EH (cell line): ENCODE measurements around the gene NUDT9.
"Not testable (repeated sequence)": the region's sequence is repeated elsewhere in the genome, so short reads cannot be mapped to it uniquely, and the experiment has no call there.

Source experiments
- DNase-seq: peaks from one replicate; pipeline ENCODE4 v3.0.0-alpha.2; 2015; ENCODE audit warnings: low read depth

The NUDT9 gene

GRCh38 chr4:87409420-87409939 lies 12.9 kb upstream of the NUDT9 start:
- DNase-seq, result no peak

- no peak for DNase-seq
Observed at GRCh38 chr4:87410157-87410556, 12.2 kb upstream of the NUDT9 start.

GRCh38 chr4:87410679-87411078 lies 11.7 kb upstream of the NUDT9 start:
- DNase-seq, result peak; percentile 34

GRCh38 chr4:87414816-87415215 lies 7.6 kb upstream of the NUDT9 start:
- no peak for DNase-seq

GRCh38 chr4:87416965-87417364 lies 5.4 kb upstream of the NUDT9 start:
- DNase-seq, result no peak

GRCh38 chr4:87418410-87418809 lies 4.0 kb upstream of the NUDT9 start:
- not testable (repeated sequence) for DNase-seq

GRCh38 chr4:87419578-87420249 lies 2.7 kb upstream of the NUDT9 start:
- no peak for DNase-seq

- DNase-seq, result no peak
Observed at GRCh38 chr4:87420276-87420830, 2.0 kb upstream of the NUDT9 start.

GRCh38 chr4:87423317-87424098 lies 1.1 kb downstream of the NUDT9 start:
- DNase-seq, result peak; percentile 24

GRCh38 chr4:87424099-87424543 lies 1.7 kb downstream of the NUDT9 start:
- not testable (repeated sequence) for DNase-seq

- no peak for DNase-seq
Observed at GRCh38 chr4:87425711-87426110, 3.3 kb downstream of the NUDT9 start.

GRCh38 chr4:87426865-87427517 lies 4.6 kb downstream of the NUDT9 start:
- DNase-seq, result no peak

GRCh38 chr4:87427518-87427868 lies 5.1 kb downstream of the NUDT9 start:
- no peak for DNase-seq

- DNase-seq, result no peak
Observed at GRCh38 chr4:87428979-87429378, 6.6 kb downstream of the NUDT9 start.

GRCh38 chr4:87430038-87430437 lies 7.7 kb downstream of the NUDT9 start:
- DNase-seq, result no peak

GRCh38 chr4:87433342-87433741 lies 11.0 kb downstream of the NUDT9 start:
- no peak for DNase-seq

GRCh38 chr4:87442889-87443288 lies 20.5 kb downstream of the NUDT9 start:
- DNase-seq, result peak; percentile 7

- no peak for DNase-seq
Observed at GRCh38 chr4:87444741-87445140, 22.4 kb downstream of the NUDT9 start.

- DNase-seq, result no peak
Observed at GRCh38 chr4:87445964-87446363, 23.6 kb downstream of the NUDT9 start.

GRCh38 chr4:87446375-87446774 lies 24.0 kb downstream of the NUDT9 start:
- DNase-seq, result not testable (repeated sequence)

GRCh38 chr4:87451537-87451936 lies 29.2 kb downstream of the NUDT9 start:
- DNase-seq, result no peak

- no peak for DNase-seq
Observed at GRCh38 chr4:87458913-87459312, 36.5 kb downstream of the NUDT9 start.
